ENCODE data around the gene LPIN1. TPM values are rescaled to one million over a fixed set of nuclear protein-coding genes. Genes with fewer than 3 reads are reported as not detected.
A peak's percentile ranks its signal among the peaks of the same experiment; 100 is the strongest.

Gene LPIN1
- total RNA-seq, 1 donor from 2014 or later = 13.1 TPM

GRCh38 chr2:11784280-11784679 lies 37.8 kb downstream of the LPIN1 start:
- no peak for DNase-seq (ENCODE audit: low read depth in 2 of 2)

- peak; percentile 43 to 50 for DNase-seq (ENCODE audit: low read depth in 2 of 2)
Measured at GRCh38 chr2:11784747-11785610, 38.5 kb downstream of the LPIN1 start.

- no peak for DNase-seq (ENCODE audit: low read depth in 2 of 2)
Measured at GRCh38 chr2:11785611-11785940, 39.1 kb downstream of the LPIN1 start.

- no peak for DNase-seq (ENCODE audit: low read depth in 2 of 2)
Measured at GRCh38 chr2:11786191-11786590, 39.8 kb downstream of the LPIN1 start.

GRCh38 chr2:11786592-11786991 lies 40.2 kb downstream of the LPIN1 start:
- DNase-seq (ENCODE audit: low read depth in 2 of 2) = no peak

GRCh38 chr2:11787991-11788390 lies 41.6 kb downstream of the LPIN1 start:
- no peak for DNase-seq (ENCODE audit: low read depth in 2 of 2)

GRCh38 chr2:11788461-11789124 lies 42.2 kb downstream of the LPIN1 start:
- DNase-seq (ENCODE audit: low read depth in 2 of 2) = no peak

GRCh38 chr2:11789243-11789642 lies 42.8 kb downstream of the LPIN1 start:
- no peak for DNase-seq (ENCODE audit: low read depth in 2 of 2)

- DNase-seq (ENCODE audit: low read depth in 2 of 2) = no peak
Measured at GRCh38 chr2:11790228-11790627, 43.8 kb downstream of the LPIN1 start.

- DNase-seq (ENCODE audit: low read depth in 2 of 2) = no peak
Measured at GRCh38 chr2:11795590-11795989, 49.2 kb downstream of the LPIN1 start.

- DNase-seq (ENCODE audit: low read depth in 2 of 2) = no peak
Measured at GRCh38 chr2:11796190-11797171, 50.0 kb downstream of the LPIN1 start.

GRCh38 chr2:11797846-11798245 lies 51.4 kb downstream of the LPIN1 start:
- no peak for DNase-seq (ENCODE audit: low read depth in 2 of 2)

GRCh38 chr2:11798701-11799435 lies 52.4 kb downstream of the LPIN1 start:
- no peak for DNase-seq (ENCODE audit: low read depth in 2 of 2)

- DNase-seq (ENCODE audit: low read depth in 2 of 2) = no peak
Measured at GRCh38 chr2:11799826-11800225, 53.4 kb downstream of the LPIN1 start.

- peak in 1 of 2 donors; percentile 15 for DNase-seq (ENCODE audit: low read depth in 2 of 2)
Measured at GRCh38 chr2:11802782-11803191, 56.4 kb downstream of the LPIN1 start.

- DNase-seq (ENCODE audit: low read depth in 2 of 2) = no peak
Measured at GRCh38 chr2:11805024-11805423, 58.6 kb downstream of the LPIN1 start.

GRCh38 chr2:11805920-11806319 lies 59.5 kb downstream of the LPIN1 start:
- no peak for DNase-seq (ENCODE audit: low read depth in 2 of 2)

- no peak for DNase-seq (ENCODE audit: low read depth in 2 of 2)
Measured at GRCh38 chr2:11807156-11808015, 61.0 kb downstream of the LPIN1 start.

GRCh38 chr2:11808016-11808400 lies 61.6 kb downstream of the LPIN1 start:
- no peak for DNase-seq (ENCODE audit: low read depth in 2 of 2)

GRCh38 chr2:11809586-11810236 lies 63.3 kb downstream of the LPIN1 start:
- no peak for DNase-seq (ENCODE audit: low read depth in 2 of 2)

All from lung microvascular endothelial cell (primary cell).